ENCODE data around the gene FCN1.

GRCh38 chr9:134870746-134871662 lies 46.7 kb downstream of the FCN1 start:
- TF ChIP-seq CTCF (IDR thresholded peaks at IDR 0.05) (no peak), EZH2phosphoT487 (IDR thresholded peaks at IDR 0.05) (no peak), EZH2 (IDR thresholded peaks at IDR 0.05) (no peak)
